Fibroblast of skin of scalp (primary cell): ENCODE measurements around the gene MMEL1.
A peak's percentile ranks its signal among the peaks of the same experiment; 100 is the strongest.

Experiments used
- DNase-seq: peaks from one replicate; pipeline ENCODE4 v3.0.0-alpha.2; 2013

The MMEL1 gene

GRCh38 chr1:2604844-2605508 lies 27.8 kb downstream of the MMEL1 start:
- no peak for DNase-seq

DNA sequence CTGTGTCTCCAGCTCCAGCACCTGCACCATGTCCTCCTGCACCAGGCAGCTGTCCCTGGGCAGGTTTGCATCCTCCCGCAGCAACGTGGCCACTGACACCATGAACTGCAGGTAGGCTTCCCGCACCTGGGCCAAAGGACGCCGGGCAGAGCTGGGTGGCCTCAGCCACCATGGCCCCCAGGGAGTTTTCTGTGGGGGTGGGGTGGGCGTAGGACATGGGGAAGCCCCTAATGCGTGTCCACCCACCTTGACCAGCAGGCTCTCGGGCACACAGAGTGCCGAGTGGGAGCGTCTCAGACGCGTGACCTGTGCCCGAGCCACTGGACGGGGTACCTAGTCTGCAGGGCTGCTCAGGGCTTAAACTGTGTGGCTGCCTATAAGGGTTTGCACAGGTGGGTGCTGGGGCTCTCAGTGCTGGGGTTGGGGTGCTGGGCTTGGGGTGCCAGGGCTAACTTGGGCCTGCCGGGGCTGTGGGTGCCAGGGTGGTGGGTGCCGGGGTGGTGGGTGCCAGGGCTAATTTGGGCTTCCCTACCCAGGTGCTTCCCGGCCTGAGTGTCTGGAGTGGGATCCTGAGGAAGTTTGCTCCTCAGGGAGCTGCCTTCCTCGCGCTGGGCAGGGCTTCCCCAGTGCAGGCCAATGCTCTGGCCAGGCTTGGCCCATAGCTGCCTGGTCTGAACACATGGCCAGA lies 28.5 kb downstream of the MMEL1 start:
- no peak for DNase-seq

DNA sequence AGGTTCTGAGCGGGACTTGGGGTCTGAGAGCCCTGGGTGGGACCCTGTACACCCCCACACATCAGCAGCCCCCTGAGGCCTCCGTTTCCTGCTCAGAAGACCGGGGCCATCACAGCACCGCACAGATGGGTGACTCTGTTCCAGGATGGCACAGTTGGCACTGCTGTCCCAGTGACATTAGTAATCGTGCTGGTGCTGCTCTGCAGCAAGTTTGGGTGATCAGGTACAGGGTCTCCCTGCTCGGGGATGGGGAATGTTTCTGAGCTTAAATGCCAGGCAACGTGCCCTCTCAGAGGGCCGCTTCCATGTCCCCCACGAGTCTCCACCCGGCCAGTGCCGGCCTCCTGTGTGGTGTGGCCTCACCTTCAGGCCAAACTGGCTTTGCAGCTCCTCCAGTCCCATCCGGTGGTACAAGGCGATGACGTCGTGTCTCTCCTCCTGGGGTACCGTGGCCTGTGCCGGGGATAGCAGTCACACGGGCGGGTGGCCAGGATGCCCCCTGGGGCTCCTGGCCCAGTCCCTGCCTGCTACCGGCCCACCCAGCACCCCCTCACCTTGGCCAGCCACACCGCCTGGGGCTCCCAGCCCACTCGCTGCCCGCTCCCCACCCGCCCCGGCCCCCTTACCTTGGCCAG lies 29.2 kb downstream of the MMEL1 start:
- DNase-seq: no peak

DNA sequence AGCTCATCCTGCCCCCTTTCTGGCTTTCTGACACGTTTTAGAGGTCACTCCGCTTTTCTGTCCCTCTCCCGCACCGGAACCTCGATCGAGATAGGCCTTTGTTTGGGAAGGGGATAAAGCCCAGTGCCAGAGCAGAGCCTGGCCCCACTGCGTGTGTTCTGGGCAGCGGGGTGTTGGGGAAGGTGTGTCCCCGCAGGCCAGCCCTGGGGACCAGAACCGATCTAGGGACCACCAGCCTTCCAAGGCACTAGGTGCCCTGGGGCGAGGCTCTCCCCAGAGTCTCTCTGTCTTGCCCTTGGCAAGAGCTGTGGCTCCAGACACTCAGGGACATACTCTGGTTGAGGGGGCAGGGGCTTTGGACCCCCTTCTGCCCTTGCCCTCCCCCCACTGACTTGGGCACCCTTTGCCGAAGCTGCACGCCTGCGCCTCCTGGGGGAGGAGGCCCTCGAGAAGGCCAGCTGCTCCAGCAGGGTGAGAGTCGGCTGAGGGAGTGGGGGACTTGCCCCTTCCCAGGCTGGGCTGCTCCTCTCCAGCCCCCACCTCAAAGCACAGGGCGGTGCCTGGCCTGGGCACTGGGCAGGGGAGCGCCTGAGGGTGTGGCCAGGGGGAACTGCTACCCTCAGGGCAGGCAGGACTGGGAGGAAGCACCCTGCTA lies 29.8 kb downstream of the MMEL1 start:
- no peak for DNase-seq

GRCh38 chr1:2602311-2602835 lies 30.4 kb downstream of the MMEL1 start:
- no peak for DNase-seq

GRCh38 chr1:2601721-2602303 lies 31.0 kb downstream of the MMEL1 start:
- no peak for DNase-seq

DNA sequence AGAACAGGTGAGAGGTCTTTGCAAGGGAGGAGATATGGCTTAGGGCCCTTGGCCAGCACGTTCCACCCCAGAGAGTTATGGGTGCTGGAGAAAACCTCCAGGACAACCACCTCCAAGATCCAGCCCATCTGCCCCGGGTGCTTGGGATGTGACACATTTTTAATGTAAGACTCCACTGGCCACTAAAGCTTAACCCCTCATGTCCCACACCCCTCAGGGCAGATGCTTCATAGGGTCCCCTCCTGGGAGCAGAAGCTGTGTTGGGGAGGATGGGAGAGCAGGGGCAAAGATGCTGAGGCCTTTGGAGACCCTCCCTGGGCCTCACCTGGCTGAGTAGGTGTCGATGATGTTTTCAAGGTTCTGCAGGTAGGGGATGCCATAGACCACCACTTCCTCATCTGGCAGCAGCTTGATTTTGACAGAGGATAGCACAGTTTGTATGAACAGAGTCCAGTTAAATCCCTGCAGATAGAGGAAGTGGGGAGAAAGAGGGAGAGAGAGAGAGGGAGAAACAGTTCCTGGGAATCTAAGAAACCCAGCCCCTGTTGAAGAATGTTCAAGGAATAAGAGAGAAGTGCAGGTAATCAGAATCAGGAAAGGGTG lies 34.4 kb downstream of the MMEL1 start:
- no peak for DNase-seq

DNA sequence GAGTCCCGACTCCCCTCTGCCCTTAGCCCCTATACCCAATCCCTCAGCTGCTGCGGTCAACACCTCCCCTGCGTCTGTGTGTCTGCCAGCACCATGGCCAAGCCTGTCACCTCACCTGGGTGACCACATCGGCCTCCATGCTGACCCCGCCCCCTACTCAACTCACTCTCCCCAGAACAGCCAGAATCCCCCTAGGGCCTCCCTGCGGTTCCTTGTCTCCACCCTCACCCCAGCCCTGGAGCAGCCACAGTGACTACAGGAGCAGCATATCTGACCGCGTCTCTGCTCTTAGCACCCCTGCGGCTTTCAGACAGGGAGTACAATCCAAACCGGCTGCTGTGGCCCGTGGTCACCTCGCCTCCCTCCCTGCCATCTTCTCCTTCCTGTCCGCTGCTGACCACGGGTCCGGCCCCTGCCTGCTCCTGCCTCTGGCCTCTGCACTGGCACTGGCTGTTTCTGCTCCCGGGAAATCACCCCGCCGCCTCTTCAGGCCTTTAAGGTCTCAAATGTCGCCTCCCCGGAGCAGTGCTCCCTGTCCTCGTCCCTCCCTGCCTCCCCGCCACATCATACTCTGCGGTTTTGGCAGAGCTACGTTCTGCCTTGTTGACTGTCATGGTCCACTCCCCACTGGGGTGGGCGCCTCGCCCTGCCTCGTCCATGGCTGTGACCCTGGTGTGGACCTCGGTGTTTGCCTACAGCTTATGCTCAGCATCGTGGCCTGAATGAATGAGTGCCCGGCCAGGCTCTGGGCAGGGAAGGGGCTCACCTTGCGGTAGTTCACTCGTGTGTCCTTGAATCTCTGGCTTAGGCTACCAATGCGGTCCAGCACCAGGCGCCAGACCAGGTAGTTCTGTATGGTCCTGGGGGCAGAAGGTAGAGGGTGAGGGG lies 35.1 kb downstream of the MMEL1 start:
- no peak for DNase-seq

- no peak for DNase-seq
Observed at GRCh38 chr1:2596530-2597333, 36.1 kb downstream of the MMEL1 start.

DNA sequence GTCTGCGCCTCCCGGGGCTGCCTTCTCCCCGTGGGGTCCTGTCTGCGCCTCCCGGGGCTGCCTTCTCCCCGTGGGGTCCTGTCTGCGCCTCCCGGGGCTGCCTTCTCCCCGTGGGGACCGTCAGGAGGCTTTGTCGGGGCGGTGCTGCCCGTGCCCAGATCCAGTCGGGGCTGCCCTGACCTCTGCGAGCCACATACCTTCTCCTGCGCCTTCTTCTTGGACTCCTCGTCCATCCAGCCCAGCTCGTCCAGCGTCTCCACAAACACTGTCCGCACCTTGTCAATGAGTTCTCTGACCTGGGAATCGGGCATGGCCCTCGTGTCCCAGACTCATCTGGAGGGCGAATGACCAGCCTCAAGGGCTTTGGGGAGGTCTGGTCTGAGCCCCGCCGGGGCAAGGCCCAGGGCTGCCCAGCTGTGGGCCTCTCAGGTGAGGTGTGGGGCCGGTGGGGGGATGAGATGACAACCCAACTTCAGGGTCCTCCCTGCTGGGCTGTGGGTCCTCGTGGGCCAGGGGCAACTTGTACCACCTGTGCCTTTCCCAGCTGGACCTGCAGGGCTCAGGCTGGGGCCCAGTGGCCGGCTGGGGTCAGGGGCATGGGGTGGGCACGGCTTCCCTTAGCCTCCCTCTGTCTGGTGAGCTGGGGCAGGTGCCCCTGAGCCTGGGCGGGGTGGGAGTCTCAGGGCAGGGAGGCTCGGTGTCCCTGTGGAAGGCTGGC lies 36.8 kb downstream of the MMEL1 start:
- DNase-seq: no peak

GRCh38 chr1:2595261-2595811 lies 37.5 kb downstream of the MMEL1 start:
- DNase-seq: no peak

GRCh38 chr1:2594641-2595131 lies 38.1 kb downstream of the MMEL1 start:
- DNase-seq: no peak

- DNase-seq: peak; percentile 13
Observed at GRCh38 chr1:2594001-2594640, 38.7 kb downstream of the MMEL1 start.

DNA sequence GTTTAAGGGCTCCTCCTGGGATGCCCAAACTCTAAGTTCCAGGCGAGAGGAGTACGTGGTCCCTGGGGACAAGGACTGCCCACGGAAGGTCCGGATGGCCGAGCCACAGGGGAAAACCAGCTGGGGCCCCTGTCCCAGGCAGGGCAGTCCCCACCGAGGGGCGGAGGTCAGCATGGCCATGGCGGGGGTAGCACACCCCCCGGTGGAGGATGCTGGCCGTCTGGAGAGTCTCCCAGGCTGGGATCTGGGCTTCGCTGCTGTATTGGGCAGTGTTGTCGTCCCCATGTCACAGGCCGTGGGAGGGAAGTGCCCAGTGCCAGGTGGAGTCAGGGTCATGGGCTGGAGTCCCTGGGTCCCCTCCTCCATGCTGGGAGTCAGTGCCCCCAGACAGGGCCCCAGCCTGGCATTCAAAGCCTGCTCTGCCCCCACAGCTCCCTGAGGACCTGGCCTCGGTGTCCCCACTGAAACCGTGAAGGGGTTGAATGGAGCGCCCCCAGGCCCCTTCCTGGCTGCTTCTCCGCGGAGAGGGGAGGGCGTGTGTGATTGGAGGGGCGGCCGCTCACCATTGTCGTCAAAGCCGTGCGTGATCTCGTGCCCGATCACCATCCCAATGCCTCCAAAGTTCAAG lies 39.5 kb downstream of the MMEL1 start:
- DNase-seq: no peak

DNA sequence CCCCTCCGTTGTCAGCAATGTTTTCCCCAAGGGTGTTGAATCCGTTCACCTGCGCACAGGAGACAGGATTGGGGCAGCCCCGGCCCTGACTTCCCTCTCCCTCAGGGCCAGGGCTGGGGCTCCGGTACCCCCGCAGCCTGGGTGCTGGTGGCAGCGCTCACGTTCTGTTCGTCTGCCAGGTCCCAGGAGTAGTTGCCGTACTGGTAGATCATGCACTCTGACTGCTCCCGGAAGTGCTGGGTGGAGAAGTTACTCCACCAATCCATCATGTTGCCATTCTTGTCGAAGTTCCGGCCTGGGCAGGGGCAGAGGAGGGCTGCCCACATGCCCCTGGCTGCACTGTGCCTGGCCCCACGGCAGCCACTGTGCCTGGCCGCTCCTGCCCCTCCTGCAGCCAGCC lies 40.1 kb downstream of the MMEL1 start:
- DNase-seq: no peak

DNA sequence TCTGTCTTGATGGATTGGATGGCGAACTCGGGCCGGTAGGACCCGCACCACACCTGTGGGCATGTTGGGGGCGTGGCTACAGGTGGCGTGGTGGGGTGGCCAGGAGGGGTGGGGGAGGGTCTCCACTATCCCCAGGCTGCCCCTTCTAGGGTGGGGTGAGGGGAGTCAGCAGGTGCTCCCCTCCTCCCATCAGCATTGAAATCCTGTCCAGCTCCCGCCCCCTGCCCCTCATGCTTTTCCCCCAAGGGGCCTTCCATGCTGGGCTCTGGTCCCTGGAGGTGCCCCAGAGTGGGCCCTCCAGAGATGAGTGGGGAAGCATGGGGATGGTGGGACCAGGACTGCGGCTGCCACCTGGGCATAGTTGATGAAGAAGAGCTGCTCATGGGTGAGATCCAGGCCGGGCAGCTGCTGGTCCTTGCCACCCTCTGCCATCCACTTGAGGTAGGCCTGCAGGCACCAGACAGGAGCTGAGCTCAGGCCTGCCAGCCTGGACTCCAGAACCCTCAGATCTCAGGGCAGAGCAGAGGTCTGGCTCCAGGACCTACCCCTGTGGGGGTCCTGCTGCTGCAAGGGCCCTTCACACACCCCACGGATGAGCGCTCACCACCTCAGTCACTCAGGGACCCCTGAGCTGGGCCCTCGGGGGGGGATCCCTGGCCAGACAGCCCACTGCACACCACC lies 41.1 kb downstream of the MMEL1 start:
- no peak for DNase-seq

DNA sequence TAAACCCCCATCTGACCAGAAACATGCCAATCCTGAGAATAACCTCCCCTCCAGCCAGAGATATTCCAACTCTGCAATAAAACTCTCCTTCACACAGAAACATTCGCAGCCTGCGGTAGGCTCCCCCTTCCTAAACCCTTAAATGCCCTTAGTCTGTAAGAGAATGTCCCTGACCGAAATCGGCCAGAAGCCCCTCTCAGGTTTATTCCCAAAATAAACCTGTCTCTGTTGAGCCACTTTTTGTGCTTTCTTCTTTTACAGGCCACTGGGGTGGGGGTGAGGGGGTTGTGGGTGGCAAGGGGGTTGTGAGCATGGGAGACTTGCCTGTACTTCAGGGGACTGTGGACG lies 41.6 kb downstream of the MMEL1 start:
- no peak for DNase-seq
